ENCODE measurements around the gene CA5A. TPM values are rescaled to one million over a fixed set of nuclear protein-coding genes. Genes with fewer than 3 reads are reported as not detected.
"Not testable (repeated sequence)": the region's sequence is repeated elsewhere in the genome, so short reads cannot be mapped to it uniquely, and the experiment has no call there.

The CA5A gene
- total RNA-seq, 4 donors from 2014 or later, result not detected

DNA sequence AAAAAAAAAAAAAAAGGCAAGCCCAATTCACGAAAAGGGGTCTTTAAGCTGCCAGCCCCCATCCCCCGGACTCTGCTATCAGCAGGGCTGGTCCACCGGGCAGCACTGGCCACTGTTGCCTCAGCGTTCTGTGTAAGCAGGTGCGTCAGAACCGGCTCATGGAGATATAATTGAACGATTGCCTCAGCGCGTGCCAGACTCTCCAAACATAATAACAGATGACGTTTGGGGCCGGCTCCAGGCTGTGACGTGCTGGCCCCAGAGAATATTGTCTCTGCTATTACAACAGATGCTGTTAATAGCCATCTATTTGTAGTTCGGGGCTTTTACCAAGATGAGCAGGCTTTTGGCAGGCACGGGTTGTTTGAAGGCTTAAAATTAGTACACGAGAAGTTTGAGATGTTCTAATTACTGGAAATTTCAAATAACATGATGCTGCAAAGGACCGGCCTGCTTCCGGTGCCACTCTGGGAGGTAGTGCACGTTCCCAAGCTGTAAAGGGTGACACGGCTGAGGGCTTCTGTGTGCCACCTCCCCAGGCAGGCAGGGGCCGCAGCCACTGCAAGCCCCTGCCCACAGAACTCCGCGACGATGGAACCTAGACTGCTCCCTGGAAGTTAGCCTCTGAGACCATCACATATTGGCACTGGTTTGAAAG is 25.1 kb downstream of the CA5A start:
- not testable (repeated sequence) for H3K4me3 ChIP-seq, H3K36me3 ChIP-seq, H3K9me3 ChIP-seq
- peak; percentile 54 for TF ChIP-seq POLR2AphosphoS5 (IDR thresholded peaks at IDR 0.05)
- H3K4me1 ChIP-seq, result peaks cover 0 to 23% (median 0%) of the 10 kb centered on the region in 3 donors
- peaks cover 31% of the 10 kb centered on the region for H3K27me3 ChIP-seq
- peak; percentile 96 for ATAC-seq
- 38 to 54% methylated on average over 10 to 15 of the region's 23 CpGs for WGBS, 2 donors (ENCODE audit: low coverage in 1 of 2)
- peak overlapping the region in 2 of 4 donors; percentile 71 for H3K27ac ChIP-seq

DNA sequence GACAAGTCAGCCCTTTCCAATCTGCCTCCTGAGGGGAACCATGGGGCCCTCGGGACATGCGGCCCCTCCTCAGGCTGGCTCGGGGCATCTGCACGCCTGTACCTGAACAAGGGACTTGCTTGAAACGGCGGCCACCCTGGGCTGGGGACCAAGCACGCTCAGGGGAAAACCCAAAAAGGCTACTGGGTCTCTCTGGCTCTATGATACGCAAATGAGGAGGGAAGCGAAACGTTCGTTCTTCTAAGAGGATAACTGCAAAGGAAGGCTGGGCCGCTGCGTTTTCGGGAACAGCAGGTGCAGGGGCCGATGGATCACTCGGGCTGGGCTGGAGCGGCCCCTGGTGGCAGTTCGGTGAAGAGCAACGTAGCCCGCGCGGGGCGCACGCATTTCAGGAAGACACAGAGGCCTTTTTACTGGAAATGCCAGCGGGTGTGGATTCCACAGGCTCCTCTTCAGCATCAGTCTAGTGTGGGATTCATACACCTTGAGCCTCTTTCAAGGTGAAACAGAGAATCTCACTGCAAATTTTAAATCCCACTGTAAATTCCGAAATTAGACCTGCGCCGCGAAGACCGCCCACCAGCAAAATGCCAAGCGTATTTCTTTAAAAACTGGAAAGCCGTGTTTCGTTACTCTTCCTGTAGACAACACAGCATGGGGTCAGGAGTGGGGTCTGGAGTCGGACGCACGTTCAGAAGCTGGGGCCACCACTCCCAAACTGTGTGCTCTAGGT is 27.0 kb downstream of the CA5A start:
- peaks cover 0 to 23% (median 0%) of the 10 kb centered on the region in 3 donors for H3K4me1 ChIP-seq
- H3K9me3 ChIP-seq, H3K27ac ChIP-seq, H3K4me3 ChIP-seq, H3K36me3 ChIP-seq: not testable (repeated sequence)
- peak; percentile 45 for ATAC-seq
- TF ChIP-seq, protein P1, sequence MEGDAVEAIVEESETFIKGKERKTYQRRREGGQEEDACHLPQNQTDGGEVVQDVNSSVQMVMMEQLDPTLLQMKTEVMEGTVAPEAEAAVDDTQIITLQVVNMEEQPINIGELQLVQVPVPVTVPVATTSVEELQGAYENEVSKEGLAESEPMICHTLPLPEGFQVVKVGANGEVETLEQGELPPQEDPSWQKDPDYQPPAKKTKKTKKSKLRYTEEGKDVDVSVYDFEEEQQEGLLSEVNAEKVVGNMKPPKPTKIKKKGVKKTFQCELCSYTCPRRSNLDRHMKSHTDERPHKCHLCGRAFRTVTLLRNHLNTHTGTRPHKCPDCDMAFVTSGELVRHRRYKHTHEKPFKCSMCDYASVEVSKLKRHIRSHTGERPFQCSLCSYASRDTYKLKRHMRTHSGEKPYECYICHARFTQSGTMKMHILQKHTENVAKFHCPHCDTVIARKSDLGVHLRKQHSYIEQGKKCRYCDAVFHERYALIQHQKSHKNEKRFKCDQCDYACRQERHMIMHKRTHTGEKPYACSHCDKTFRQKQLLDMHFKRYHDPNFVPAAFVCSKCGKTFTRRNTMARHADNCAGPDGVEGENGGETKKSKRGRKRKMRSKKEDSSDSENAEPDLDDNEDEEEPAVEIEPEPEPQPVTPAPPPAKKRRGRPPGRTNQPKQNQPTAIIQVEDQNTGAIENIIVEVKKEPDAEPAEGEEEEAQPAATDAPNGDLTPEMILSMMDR (IDR thresholded peaks at IDR 0.05), result peak in 3 of 4 experiments; percentile 85 to 95 (median 91)
- WGBS, 2 donors (ENCODE audit: low coverage in 1 of 2), result 46 to 57% methylated on average over 6 to 9 of the region's 36 CpGs
- peaks cover 25% of the 10 kb centered on the region for H3K27me3 ChIP-seq

DNA sequence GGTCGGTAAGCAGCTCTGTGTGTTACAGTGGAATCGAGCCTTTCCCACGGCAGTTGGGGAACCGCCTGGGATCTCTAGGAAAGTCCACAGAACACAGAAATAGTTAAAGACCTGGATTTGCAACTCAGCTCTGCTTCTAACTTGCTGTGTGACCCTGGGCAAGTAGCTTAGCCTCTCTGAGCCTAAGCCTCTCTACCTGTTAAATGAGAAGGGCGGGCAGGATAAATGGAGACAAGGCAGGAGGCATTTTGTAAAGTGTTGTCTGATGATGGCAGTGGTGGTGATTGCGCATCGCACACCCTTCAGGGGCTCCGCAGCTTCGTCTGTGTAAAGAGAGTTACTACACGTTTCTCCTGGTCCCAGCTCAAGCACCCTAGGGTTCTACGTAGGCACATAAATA is 28.2 kb downstream of the CA5A start:
- Histone ChIP-seq H3K4me1 (peaks cover 0 to 23% (median 0%) of the 10 kb centered on the region in 3 donors), H3K27me3 (peaks cover 14% of the 10 kb centered on the region)
- WGBS, 2 donors (ENCODE audit: low coverage in 1 of 2), result 74 to 92% methylated on average over 5 of the region's 11 CpGs
- ATAC-seq, H3K27ac ChIP-seq, H3K4me3 ChIP-seq, H3K36me3 ChIP-seq, H3K9me3 ChIP-seq: not testable (repeated sequence)

DNA sequence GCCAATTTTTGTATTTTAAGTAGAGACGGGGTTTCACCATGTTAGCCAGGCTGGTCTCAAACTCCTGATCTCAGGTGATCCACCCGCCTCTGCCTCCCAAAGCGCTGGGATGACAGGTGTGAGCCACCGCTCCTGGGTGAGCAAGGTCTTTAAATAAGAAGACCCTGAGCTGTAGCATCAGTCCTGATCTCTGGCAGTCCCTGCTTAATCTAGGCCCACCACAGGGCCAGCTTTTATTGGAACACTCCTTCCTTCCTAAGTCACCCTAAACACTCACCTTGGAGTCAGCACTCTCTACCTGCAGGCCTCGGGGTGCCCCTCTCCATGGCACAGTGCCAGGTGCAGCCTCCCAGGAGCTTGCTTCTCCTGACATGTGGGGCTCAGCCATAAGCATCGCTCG is 30.8 kb downstream of the CA5A start:
- H3K27ac ChIP-seq, ATAC-seq, H3K4me1 ChIP-seq, H3K4me3 ChIP-seq, H3K9me3 ChIP-seq, H3K36me3 ChIP-seq: not testable (repeated sequence)
- H3K27me3 ChIP-seq, result peaks cover 14% of the 10 kb centered on the region
- 100% methylated on average over 1 of the region's 7 CpGs for WGBS, 2 donors (ENCODE audit: low coverage in 1 of 2)

DNA sequence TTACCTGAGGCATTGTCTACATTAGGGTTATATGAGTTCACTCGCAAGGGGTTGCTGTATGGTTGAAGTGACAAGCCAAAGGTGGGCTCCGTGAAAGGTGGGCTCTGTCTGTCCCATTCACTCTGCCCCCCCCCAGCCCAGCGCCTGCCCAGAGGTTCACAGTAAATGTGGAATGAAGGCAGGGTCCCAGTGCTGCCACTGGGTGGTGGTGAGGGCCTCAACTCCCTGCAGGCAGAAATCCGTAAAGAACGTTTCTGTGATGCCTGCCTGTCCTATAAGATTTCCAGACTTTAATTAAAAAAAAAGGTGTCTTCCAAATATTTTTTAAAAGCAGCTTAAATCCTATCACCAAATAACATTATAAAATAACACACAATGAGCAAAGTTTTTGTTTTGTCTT is 31.4 kb downstream of the CA5A start:
- H3K4me1 ChIP-seq, H3K9me3 ChIP-seq, ATAC-seq, H3K36me3 ChIP-seq, H3K27ac ChIP-seq, H3K4me3 ChIP-seq: not testable (repeated sequence)
- H3K27me3 ChIP-seq, result peaks cover 19% of the 10 kb centered on the region
- 80 to 85% methylated on average over 1 to 3 of the region's 5 CpGs for WGBS, 2 donors (ENCODE audit: low coverage in 1 of 2)

DNA sequence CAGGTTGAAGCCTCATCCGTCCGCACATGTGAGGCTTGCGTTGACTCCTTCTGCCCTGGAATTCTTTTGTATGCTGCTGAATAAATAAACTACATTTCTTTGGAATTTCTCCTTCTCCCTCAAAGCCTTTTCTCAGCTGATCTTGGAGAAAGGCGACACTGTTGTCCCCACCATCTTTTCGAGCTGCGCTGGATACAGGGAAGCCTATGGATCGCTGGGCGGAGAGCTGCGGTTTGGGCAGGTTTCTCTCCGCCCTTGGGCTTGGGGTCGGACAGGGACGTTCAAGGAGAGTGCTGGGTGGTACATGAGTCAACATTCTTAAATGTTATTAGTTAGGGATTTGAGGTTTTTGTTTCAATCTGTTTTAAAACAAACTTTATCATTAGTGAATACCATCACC is 35.8 kb downstream of the CA5A start:
- H3K4me3 ChIP-seq, H3K27ac ChIP-seq, H3K36me3 ChIP-seq, H3K27me3 ChIP-seq, H3K4me1 ChIP-seq, ATAC-seq, H3K9me3 ChIP-seq: not testable (repeated sequence)
- 17 to 80% methylated on average over 2 to 10 of the region's 12 CpGs for WGBS, 2 donors (ENCODE audit: low coverage in 1 of 2)

DNA sequence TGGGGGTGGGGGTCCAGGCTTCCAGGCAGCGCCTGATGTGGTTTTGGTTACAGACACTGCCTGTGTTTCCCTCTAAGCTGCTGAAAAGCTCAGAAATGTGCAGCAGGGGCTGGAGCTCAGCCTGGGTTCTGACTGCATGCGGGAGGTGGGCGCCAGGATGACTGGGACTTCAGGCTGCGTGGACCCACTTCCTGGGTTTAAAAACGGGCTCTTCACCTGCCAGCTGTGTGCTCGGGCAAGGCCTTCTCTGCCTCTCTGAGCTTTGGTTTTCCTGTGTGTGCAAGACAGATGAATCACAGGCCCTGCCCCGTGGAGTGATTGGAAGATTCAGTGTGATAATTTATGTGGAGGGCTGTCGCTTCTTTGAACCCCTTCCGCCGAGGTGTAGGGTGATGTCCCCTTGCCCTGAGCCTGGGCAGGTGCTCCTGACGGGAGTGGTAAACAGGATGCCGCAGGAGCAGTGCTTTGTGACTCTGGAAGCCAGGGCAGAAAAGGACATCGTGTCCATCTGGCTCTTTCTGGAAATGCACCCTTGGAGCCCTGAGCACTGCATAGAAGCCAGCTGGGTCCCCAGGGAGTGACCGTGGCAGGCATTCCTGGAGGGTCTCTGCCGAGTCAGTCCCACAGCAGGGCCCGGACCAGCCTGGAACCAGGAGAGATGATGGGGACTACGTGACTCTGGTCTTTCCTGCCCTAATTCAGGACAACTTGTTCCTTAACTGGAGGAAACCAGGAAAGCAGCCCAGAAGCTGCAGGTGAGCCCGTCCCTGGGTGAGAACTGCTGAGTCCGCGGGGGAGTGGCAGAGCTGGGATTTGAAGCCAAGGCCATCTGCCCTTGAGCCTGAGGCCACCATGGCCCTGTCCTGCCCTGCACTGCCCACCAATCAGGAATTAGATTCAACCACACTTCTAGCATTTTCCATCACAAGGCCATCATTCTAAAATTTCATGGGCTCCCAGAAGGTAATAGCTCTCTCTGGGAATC is 38.5 kb downstream of the CA5A start:
- H3K27me3 ChIP-seq, result peaks cover 6% of the 10 kb centered on the region
- no peaks in the 10 kb centered on the region for H3K36me3 ChIP-seq
- H3K9me3 ChIP-seq, result no peaks in the 10 kb centered on the region
- TF ChIP-seq EP300 (IDR thresholded peaks at IDR 0.05), result no peak
- no peak for TF ChIP-seq POLR2A (IDR thresholded peaks at IDR 0.05)
- H3K27ac ChIP-seq, result no peak overlapping the region
- no peak overlapping the region for H3K4me3 ChIP-seq
- no peak for ATAC-seq
- 58 to 60% methylated on average over 4 to 5 of the region's 20 CpGs for WGBS, 2 donors (ENCODE audit: low coverage in 1 of 2)
- H3K4me1 ChIP-seq, result peaks cover 0 to 19% (median 0%) of the 10 kb centered on the region in 3 donors

DNA sequence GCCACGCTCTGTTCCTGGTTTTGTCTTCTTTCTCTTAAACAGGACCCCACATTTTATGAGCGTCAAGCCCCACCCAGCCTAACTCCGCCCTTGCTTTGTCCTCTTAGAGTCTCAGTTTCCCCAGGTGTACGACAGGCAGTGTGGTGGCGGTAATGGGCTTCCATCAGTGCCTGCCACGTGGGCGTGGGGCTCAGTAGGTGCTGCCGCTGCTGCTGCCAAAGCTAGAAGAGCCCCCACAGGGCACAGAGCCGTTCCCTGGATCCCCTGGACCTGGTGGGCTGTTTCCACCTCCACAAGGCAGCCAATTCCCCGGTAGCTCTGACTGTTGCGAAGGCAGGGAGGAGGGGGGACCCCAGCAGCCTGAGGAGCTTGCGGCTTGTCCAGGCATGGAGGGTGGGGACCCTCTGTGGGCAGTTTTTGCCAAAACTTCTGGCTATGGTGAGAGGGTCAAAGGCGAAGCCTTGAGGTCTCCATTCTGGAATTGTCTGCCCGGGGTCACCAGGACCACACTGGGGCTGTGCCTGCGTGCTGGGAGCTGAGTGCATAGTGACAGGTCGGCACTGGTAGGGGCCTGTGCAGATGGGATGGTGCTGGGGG is 39.3 kb downstream of the CA5A start:
- H3K36me3 ChIP-seq, ATAC-seq, H3K27me3 ChIP-seq, H3K4me3 ChIP-seq, H3K9me3 ChIP-seq, H3K27ac ChIP-seq: not testable (repeated sequence)
- H3K4me1 ChIP-seq, result peaks cover 0 to 19% (median 0%) of the 10 kb centered on the region in 3 donors
- WGBS, 2 donors (ENCODE audit: low coverage in 1 of 2), result 84% methylated on average over 2 of the region's 16 CpGs; no CpG with 5 or more reads in 1 of the 2 donors

DNA sequence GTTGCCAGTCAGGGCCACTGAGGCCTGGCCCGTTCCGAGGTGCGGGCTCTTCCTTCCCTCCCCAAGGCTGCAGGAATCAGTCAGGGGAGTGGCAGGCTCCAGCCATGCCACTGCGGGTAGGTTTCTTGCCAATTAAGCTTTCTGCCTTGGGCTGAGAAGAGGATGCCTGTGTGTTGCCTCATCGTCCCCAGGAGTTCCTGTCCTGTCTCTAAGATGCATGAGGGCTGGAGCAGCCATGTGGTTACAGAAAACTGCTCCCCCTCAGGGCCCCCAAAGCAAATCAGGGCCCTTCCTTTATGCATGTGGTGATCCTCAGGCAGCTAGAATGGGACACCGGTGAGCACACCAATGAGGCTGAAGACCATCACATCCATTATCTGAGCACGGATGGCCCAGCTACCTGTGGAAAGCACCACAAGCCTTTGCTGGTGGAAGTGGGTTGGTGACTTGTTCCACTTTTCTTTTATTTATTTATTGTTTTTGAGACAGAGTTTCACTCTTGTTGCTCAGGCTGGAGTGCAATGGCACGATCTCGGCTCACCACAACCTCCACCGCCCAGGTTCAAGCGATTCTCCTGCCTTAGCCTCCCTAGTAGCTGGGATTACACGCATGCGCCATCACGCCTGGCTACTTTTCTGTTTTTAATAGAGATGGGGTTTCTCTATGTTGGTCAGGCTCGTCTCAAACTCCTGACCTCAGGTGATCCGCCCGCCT is 40.0 kb downstream of the CA5A start:
- WGBS, 2 donors (ENCODE audit: low coverage in 1 of 2), result 86 to 87% methylated on average over 13 to 16 of the region's 17 CpGs
- not testable (repeated sequence) for H3K27me3 ChIP-seq, H3K27ac ChIP-seq, H3K4me3 ChIP-seq, H3K36me3 ChIP-seq, H3K9me3 ChIP-seq, ATAC-seq
- H3K4me1 ChIP-seq, result peaks cover 0 to 19% (median 0%) of the 10 kb centered on the region in 3 donors

Data from gastroesophageal sphincter (tissue), 4 donors.